Neural cell (in vitro differentiated cells): ENCODE results near the gene MERTK. TPM values are rescaled to one million over a fixed set of nuclear protein-coding genes. Genes with fewer than 3 reads are reported as not detected.

Source experiments
- H2AFZ ChIP-seq: fragments of 200-600, 300-800 bp; sonication (generic), shearing (Covaris generic); 2 replicates; pipeline ENCODE4 v1.6.0; 2014; ENCODE audit warnings: low read depth, mild to moderate bottlenecking, antibody characterized with exemption, low read length, moderate library complexity
- H3F3A ChIP-seq: fragments of 200-600 bp; shearing (Covaris generic); 2 replicates; pipeline ENCODE4 v1.6.1; 2016; ENCODE audit warnings: mild to moderate bottlenecking, moderate library complexity, mixed read lengths, antibody characterized with exemption, low read length; ENCODE audit not compliant: insufficient read depth, poor library complexity, severe bottlenecking
- H3K27ac ChIP-seq: fragments of 200-600, 300-800 bp; sonication (generic), shearing (Covaris generic); 2 replicates; pipeline ENCODE4 v1.5.1; 2014; ENCODE audit warnings: mild to moderate bottlenecking, low read length, moderate library complexity
- H3K27me3 ChIP-seq: fragments of 300-800, 200-600 bp; sonication (generic), shearing (Covaris generic); 2 replicates; pipeline ENCODE4 v1.6.0; 2014; ENCODE audit warnings: mild to moderate bottlenecking, low read depth, low read length, moderate library complexity; ENCODE audit not compliant: insufficient read depth
- H3K36me3 ChIP-seq: fragments of 300-800, 200-600 bp; sonication (generic), shearing (Covaris generic); 2 replicates; pipeline ENCODE4 v1.5.1; 2014; ENCODE audit warnings: mild to moderate bottlenecking, antibody characterized with exemption, low read length, moderate library complexity; ENCODE audit not compliant: insufficient read depth
- H3K4me2 ChIP-seq: fragments of 300-800, 200-600 bp; sonication (generic), shearing (Covaris generic); 2 replicates; pipeline ENCODE4 v1.6.0; 2014; ENCODE audit warnings: mild to moderate bottlenecking, low read length
- H3K4me3 ChIP-seq: fragments of 300-800, 200-600 bp; sonication (generic), shearing (Covaris generic); 2 replicates; pipeline ENCODE4 v1.5.1; 2014; ENCODE audit warnings: mild to moderate bottlenecking, low read length, moderate library complexity
- H3K79me2 ChIP-seq: fragments of 200-600 bp; shearing (Covaris generic); replicated peaks from 2 replicates; pipeline ENCODE4 v1.6.0; 2014; ENCODE audit warnings: mild to moderate bottlenecking, low read length, moderate library complexity; ENCODE audit not compliant: insufficient read depth
- H3K9ac ChIP-seq: fragments of 300-800, 200-600 bp; sonication (generic), shearing (Covaris generic); 2 replicates; pipeline ENCODE4 v1.6.1; 2016; ENCODE audit warnings: mild to moderate bottlenecking, low read length, mixed read lengths
- H3K9me2 ChIP-seq: fragments of 200-600 bp; shearing (Covaris generic); 2 replicates; pipeline ENCODE4 v1.6.1; 2016; ENCODE audit warnings: mild to moderate bottlenecking, low read length, mixed read lengths; ENCODE audit not compliant: insufficient read depth
- H3K9me3 ChIP-seq: fragments of 200-600, 300-800 bp; sonication (generic), shearing (Covaris generic); 2 replicates; pipeline ENCODE4 v1.6.1; 2016; ENCODE audit warnings: mild to moderate bottlenecking, mixed run types, low read length, moderate library complexity, mixed read lengths
- H4K20me1 ChIP-seq: fragments of 200-600 bp; shearing (Covaris generic); 2 replicates; pipeline ENCODE4 v1.6.1; 2016; ENCODE audit warnings: mild to moderate bottlenecking, mixed run types; ENCODE audit not compliant: insufficient read depth
- EP300 ChIP-seq: fragments of 450-650 bp; conservative IDR thresholded peaks from 2 replicates; pipeline ENCODE4 v1.6.1; 2014; ENCODE audit warnings: antibody characterized with exemption, mild to moderate bottlenecking, moderate library complexity; ENCODE audit not compliant: poor library complexity, severe bottlenecking
- EZH2 ChIP-seq: fragments of 200-600, 300-800 bp; shearing (Covaris generic), sonication (generic); IDR thresholded peaks from 2 replicates; pipeline ENCODE4 v1.6.1; 2014; ENCODE audit warnings: antibody characterized with exemption, low read length, borderline replicate concordance, mild to moderate bottlenecking; ENCODE audit not compliant: insufficient read depth, poor library complexity, severe bottlenecking
- MXI1 ChIP-seq: fragments of 450-650 bp; conservative IDR thresholded peaks from 2 replicates; pipeline ENCODE4 v1.6.1; 2014; ENCODE audit warnings: antibody characterized with exemption, mild to moderate bottlenecking; ENCODE audit not compliant: poor library complexity, severe bottlenecking
- POLR2AphosphoS5 ChIP-seq: IDR thresholded peaks from 2 replicates; pipeline ENCODE4 v1.6.1; 2012
- RAD21 ChIP-seq: fragments of 450-650 bp; conservative IDR thresholded peaks from 2 replicates; pipeline ENCODE4 v1.6.1; 2014; ENCODE audit warnings: antibody characterized with exemption, mild to moderate bottlenecking, moderate library complexity
- SMC3 ChIP-seq: fragments of 450-650 bp; conservative IDR thresholded peaks from 2 replicates; pipeline ENCODE4 v1.6.1; 2014; ENCODE audit warnings: antibody characterized with exemption, mild to moderate bottlenecking, moderate library complexity; ENCODE audit not compliant: poor library complexity
- TAF1 ChIP-seq: IDR thresholded peaks from 2 replicates; pipeline ENCODE4 v1.6.1; 2012; ENCODE audit warnings: low read depth
- polyA plus RNA-seq: library from polyadenylated mRNA; depleted of rRNA; stranded (reverse); fragments of >200 nt; gene quantifications from 2 replicates; pipeline ENCODE4 v1.2.3, GENCODE V29; 2014
- TF ChIP-seq, protein P1 (sequence below): fragments of 450-650 bp; IDR thresholded peaks from 2 replicates; pipeline ENCODE4 v1.5.1; 2014; ENCODE audit warnings: antibody characterized with exemption, mild to moderate bottlenecking, moderate library complexity; ENCODE audit not compliant: poor library complexity, severe bottlenecking
- TF ChIP-seq, protein P2 (sequence below): IDR thresholded peaks from 2 replicates; pipeline ENCODE4 v1.6.1; 2012; ENCODE audit warnings: borderline replicate concordance

The MERTK gene
- polyA plus RNA-seq, 1 donor from 2014 or later, result 0.53 TPM

- TF ChIP-seq, protein P1, sequence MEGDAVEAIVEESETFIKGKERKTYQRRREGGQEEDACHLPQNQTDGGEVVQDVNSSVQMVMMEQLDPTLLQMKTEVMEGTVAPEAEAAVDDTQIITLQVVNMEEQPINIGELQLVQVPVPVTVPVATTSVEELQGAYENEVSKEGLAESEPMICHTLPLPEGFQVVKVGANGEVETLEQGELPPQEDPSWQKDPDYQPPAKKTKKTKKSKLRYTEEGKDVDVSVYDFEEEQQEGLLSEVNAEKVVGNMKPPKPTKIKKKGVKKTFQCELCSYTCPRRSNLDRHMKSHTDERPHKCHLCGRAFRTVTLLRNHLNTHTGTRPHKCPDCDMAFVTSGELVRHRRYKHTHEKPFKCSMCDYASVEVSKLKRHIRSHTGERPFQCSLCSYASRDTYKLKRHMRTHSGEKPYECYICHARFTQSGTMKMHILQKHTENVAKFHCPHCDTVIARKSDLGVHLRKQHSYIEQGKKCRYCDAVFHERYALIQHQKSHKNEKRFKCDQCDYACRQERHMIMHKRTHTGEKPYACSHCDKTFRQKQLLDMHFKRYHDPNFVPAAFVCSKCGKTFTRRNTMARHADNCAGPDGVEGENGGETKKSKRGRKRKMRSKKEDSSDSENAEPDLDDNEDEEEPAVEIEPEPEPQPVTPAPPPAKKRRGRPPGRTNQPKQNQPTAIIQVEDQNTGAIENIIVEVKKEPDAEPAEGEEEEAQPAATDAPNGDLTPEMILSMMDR, result no peak
- TF ChIP-seq EP300, result no peak
- no peak for TF ChIP-seq POLR2AphosphoS5
- no peak for TF ChIP-seq EZH2
- TF ChIP-seq SMC3, result no peak
- TF ChIP-seq TAF1, result no peak
- no peak for TF ChIP-seq MXI1
- no peak for TF ChIP-seq RAD21
- TF ChIP-seq, protein P2, sequence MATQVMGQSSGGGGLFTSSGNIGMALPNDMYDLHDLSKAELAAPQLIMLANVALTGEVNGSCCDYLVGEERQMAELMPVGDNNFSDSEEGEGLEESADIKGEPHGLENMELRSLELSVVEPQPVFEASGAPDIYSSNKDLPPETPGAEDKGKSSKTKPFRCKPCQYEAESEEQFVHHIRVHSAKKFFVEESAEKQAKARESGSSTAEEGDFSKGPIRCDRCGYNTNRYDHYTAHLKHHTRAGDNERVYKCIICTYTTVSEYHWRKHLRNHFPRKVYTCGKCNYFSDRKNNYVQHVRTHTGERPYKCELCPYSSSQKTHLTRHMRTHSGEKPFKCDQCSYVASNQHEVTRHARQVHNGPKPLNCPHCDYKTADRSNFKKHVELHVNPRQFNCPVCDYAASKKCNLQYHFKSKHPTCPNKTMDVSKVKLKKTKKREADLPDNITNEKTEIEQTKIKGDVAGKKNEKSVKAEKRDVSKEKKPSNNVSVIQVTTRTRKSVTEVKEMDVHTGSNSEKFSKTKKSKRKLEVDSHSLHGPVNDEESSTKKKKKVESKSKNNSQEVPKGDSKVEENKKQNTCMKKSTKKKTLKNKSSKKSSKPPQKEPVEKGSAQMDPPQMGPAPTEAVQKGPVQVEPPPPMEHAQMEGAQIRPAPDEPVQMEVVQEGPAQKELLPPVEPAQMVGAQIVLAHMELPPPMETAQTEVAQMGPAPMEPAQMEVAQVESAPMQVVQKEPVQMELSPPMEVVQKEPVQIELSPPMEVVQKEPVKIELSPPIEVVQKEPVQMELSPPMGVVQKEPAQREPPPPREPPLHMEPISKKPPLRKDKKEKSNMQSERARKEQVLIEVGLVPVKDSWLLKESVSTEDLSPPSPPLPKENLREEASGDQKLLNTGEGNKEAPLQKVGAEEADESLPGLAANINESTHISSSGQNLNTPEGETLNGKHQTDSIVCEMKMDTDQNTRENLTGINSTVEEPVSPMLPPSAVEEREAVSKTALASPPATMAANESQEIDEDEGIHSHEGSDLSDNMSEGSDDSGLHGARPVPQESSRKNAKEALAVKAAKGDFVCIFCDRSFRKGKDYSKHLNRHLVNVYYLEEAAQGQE, result no peak
These were observed 161.3 kb downstream of the MERTK start for GRCh38 chr2:112059671-112060070.

GRCh38 chr2:112061299-112061698, 162.9 kb downstream of the MERTK start:
- no peaks in the 10 kb centered on the region for H3K79me2 ChIP-seq
- no peaks in the 10 kb centered on the region for H3F3A ChIP-seq
- no peak overlapping the region for H3K9ac ChIP-seq
- TF ChIP-seq POLR2AphosphoS5 (no peak), MXI1 (no peak), EZH2 (no peak), RAD21 (no peak), SMC3 (no peak)
- TF ChIP-seq, protein P2, result no peak
- no peak overlapping the region for H2AFZ ChIP-seq
- no peaks in the 10 kb centered on the region for H3K9me2 ChIP-seq
- H3K4me3 ChIP-seq, result no peak overlapping the region
- no peaks in the 10 kb centered on the region for H3K9me3 ChIP-seq
- H3K27me3 ChIP-seq, result no peaks in the 10 kb centered on the region
- no peaks in the 10 kb centered on the region for H3K36me3 ChIP-seq
- H3K27ac ChIP-seq, result no peak overlapping the region
- no peaks in the 10 kb centered on the region for H4K20me1 ChIP-seq
- no peak overlapping the region for H3K4me2 ChIP-seq

More at GRCh38 chr2:112059671-112060070, 161.3 kb downstream of the MERTK start:
- Histone ChIP-seq H3K36me3 (no peaks in the 10 kb centered on the region), H3K9me2 (no peaks in the 10 kb centered on the region), H3K27ac (no peak overlapping the region), H3K9me3 (no peaks in the 10 kb centered on the region), H4K20me1 (no peaks in the 10 kb centered on the region), H3K9ac (no peak overlapping the region), H3F3A (no peaks in the 10 kb centered on the region), H3K4me2 (no peak overlapping the region), H3K27me3 (no peaks in the 10 kb centered on the region), H3K4me3 (no peak overlapping the region), H2AFZ (no peak overlapping the region), H3K79me2 (no peaks in the 10 kb centered on the region)
